Activated CD4-positive, alpha-beta T cell treated with anti-CD3 and anti-CD28 coated beads, Interleukin-2, amount 50 U/mL, for 1 hour (primary cell): Measurements from ENCODE around the gene SLC16A4.

Experiments used
- DNase-seq: peaks from one replicate; pipeline ENCODE4 v3.0.0-alpha.2; 2020

SLC16A4 gene

GRCh38 chr1:110321045-110321444 lies 69.8 kb downstream of the SLC16A4 start:
- no peak for DNase-seq

- DNase-seq, result no peak
Measured at GRCh38 chr1:110320168-110320518, 70.7 kb downstream of the SLC16A4 start.

DNA sequence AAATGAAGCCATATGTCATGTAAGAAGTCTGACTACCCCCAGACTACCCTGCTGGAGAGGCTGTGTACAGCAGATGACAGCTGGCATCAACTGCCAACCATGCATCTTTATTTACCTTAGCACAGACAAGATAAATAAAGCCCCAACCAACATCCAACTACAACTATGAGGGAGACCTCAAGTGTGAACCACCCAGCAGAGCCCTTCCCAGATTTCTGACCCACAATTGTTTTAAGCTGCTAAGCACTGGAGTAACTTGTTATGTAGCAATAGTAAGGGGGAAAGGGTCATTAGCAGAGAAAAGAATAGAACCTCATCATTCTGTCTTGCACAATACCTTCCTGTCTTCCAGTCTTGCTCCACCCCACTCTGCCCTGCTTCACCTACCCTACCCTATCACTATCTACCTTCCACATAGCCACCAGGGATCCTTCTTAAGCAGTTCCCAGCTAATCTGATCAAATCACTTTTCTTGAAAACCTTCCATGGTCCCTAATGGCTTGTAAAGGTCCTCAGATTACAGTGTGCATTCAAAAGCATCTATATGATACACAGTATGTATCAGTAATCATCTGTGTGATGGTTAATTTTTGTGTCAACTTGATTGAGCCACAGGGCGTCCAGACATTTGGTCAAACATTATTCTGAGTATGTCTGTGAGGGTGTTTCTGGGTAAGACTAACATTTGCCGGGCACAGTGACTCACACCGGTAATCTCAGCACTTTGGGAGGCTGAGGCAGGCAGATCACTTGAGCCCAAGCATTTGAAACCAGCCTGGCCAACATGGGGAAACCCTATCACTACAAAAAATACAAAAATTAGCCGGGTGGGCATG lies 71.3 kb downstream of the SLC16A4 start:
- DNase-seq, result no peak

DNA sequence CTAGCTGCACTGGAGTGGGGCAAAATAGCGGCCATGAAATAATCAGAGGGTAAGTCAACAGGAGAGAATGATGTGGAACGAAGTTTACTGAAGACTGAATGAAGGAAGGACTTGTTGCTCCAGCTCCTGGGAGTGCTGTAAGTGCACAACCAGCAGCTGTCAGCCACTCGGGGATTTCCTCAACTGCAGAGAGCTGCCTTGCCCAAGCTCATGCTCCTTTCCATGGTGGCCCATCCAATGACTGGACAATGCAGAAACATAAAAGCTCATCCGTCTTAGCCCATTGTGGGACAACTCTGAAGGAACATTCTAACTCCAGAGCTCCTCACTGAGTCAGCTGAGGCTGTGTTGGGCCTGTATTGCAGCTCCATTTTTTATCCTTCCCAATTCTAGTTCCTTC lies 72.8 kb downstream of the SLC16A4 start:
- no peak for DNase-seq

DNA sequence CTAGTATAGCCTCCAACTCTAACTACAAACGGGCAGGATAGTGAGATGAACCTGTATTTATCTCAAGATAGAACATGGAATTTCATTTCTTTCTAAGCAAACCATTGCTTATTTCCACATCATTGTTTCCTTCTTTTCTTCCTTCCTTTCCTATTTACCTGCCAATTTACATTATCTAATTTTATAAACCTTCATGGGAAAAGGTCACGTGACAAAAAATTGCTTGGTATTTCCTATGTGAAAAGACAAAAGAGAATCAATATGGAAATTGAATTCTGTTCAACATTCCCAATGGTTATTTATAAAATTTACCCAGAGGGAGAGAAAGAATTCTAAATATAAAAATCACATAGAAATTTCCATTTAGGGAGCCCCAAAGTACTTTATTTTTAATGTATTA lies 74.1 kb downstream of the SLC16A4 start:
- DNase-seq, result no peak
